NCI-H69 (cell line): ENCODE results near the gene HAND2.

Experiments
- DNase-seq: peaks from one replicate; lab custom pipeline; 2025; lab: John Stamatoyannopoulos, UW

HAND2 gene

DNA sequence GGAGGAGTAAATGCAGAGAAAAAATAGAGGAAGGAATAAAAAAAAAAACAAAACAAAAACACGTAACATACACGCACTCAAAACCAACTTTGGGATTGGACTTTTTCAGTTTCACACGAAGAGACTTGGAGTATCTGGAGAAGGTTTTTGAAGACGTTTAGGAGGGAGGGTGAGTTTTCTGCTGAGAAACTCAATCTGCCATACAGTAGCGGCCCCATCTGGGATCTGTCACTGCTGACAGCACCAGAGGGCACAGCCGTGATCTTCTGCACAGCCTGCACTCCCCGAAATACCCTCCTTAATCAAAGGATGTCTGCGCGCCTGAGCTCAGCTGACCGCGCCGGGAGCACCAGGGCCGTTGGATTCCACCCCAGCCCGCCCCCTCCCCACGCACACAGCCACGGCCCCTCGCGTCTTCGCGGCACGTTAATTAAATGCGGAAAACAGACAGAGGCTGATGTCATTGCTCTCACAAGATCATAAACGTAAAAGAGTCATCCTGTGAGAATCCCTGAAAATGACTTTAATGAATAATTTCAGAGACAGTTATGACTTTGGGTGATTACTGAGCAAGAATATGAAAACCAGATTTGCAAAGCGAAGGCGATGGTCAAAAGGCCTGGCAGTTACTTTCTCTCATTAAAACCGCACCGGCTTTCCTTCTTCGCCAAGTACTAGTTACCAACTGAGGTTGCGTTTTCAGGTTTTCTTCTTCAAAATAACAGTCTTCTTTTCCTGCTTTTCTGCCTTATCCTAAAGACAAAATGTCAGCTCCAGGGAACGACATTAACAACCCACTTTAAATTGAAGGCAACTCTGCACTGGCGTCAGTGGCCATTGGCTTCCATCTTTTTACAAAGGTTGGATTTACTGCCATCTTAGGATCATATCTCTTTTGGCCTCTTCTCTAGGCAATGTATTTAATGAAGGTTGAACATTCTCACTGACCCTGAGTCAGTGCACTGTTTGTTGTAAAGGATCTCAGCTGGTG, 10.6 kb downstream of the HAND2 start:
- DNase-seq = no peak

DNA sequence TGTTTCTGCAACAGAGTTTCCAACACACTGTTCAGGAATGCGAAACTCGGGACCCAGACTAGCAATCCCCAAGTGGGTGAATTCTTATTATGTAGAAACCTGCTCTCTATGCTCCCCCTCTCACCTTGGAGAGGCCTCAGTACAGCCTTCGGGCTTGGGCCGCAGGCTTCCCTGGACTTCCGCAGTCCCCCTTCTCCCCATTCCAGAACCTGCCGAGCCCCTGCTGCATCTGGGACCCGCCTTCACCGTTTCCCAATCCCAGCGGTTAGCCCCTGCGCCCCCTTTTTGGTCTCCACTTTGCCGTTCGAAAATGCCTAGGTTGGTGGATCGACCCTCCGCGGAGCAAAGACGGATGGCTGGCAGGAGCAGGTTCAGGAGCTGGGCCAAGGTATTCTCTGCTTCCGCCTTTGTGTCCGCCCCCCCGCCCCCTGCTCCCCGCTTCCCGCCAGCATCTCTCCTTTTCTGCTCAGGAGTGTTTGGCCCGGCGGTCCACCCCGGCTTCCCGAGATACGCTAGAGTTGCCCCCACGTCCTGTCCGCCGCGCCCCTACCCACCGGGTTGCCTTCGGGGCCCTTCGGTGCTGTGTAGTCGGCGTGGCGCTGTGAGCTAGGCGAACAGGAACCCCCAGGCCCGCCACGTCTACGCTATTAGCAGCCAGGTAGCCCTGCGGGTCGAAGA, 11.5 kb downstream of the HAND2 start:
- DNase-seq = no peak

DNA sequence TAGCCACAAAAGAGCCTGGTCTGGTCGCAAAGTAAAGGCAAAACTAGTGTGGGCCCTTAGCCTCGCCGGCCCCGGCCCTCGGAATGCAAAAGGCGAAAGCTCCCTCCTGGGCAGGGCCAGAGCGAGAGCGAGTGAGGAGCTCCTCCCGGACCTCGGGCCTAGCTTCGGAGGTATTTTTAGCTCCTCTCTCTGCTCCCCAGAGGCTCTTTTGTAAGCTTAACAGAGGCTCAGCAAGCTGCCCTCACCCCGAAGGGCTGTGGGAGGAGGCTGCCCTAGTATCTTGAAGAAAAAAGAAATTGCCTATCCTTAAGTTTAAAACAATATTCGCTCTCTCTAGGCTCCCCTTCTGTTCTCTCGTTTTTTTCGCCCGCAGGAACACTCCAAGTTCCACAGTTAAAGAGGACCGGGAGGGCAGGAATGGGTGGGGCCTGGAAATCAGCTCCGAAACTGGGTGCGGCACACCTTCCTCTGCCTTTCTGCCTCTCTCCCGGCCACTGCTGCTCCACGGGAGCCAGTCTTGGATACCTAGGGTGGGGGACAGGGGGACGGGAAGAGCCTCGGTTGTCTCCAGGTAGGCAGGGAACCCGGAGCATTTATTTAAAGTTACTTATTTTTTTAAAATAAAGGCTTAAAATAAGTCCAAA, 12.1 kb downstream of the HAND2 start:
- DNase-seq = no peak

GRCh38 chr4:173516621-173517524, 13.2 kb downstream of the HAND2 start:
- DNase-seq = no peak

GRCh38 chr4:173515458-173515857, 14.6 kb downstream of the HAND2 start:
- DNase-seq = no peak

- DNase-seq = no peak
Measured at GRCh38 chr4:173514641-173515217, 15.3 kb downstream of the HAND2 start.

GRCh38 chr4:173513651-173514050, 16.4 kb downstream of the HAND2 start:
- DNase-seq = no peak

DNA sequence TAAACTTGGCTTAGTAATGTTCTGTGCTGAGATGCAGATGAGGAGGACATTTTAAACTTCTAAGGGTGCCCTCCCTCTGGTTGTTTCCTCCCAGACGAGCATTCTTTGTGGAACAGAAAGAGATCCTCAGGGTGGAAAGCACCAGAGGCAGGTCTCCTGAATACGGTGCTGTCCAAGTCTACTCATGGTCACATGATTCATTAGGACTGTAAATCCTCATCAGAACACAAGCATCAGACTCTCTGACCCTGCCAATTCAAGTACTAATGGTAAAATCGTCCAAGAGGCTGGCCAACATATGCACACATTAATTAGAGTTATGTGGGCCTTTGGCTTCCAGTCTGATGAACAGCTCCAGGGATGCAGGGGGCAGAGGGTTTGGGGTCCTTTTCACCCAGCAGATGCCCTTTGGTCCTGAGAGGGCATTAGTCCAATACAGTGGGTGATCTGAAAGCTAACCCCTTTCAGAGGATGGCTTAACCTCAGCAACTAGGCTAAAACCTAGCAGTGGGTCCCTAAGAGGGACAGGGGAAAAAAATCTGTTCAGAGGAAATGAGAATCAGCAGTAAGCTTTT, 18.2 kb downstream of the HAND2 start:
- DNase-seq = no peak

DNA sequence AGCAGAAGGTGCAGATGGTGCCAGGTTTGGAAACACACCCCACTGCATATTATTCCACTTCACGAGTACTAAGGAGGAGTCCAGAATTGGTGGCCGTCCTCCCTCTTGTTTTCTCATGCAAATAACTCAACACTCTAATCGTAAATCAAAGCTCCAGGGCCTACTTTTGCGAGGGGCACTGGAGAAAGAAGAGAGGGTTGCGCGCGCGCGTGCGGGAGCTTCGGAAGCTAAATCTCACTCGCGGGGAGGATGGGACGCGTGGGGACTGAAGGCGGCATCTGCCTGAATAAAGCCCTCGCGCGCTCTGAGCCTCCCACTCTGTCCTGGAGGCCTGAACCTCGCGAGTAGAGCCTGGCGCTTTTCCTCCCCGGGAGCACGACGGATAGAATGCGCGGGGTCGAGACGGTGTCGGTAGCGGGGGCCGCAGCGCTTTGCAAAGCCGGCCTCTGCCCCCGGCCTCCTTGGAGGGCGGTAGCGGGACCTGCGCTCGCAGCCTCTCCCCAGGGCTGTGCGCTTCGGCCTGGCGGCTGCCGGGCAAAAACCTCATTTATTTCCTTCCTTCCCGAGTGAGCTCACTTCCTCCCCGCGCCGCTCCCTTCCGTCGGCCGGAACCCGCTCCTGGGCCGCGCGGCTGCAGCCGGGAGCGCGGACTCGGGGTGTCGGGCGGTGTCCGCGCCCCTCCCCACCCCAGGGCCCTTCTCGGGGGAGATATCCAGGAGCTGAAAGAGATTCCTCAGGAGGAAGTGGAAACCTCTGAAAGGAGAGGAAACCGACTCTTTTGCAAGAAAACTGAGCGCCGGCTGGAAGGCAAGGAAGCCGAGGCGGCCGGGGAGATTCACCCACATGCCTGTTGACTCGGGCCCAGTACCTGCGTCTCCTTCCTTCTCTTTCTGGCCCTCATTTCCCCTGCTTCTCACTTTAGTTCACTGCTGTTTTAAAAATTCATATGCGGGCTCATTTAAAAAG, 20.7 kb downstream of the HAND2 start:
- no peak for DNase-seq

DNA sequence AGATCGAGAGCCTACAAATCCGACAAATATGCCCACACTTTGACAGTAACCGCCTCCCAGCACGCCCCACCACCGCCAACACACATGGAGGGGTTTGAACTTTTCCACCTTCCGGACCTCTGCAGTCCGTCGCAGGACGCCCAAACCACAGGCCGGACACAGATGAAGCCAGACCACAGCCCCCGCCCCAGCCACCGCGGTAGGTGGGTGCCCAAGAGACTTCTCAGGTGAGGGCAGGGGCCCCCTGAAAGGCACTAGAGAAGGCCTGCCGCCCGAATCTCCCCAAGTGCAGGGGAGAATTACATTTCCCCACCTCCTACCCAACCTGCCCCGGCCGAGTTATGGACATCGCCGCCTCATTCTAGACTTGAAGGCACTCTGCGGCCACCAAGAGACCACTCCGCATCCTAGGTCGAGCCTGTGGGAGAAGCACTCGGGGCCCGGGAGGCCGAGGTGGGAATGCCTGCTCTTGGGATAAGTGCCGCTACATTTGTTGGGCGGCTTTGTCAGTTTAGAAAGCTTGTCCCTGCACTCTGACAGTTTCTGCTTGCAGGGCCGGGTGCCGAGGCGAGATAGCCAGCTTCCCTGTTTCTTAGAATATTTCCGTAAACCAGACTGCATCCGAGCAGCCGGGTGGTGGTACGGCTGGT, 21.5 kb downstream of the HAND2 start:
- DNase-seq = no peak

DNA sequence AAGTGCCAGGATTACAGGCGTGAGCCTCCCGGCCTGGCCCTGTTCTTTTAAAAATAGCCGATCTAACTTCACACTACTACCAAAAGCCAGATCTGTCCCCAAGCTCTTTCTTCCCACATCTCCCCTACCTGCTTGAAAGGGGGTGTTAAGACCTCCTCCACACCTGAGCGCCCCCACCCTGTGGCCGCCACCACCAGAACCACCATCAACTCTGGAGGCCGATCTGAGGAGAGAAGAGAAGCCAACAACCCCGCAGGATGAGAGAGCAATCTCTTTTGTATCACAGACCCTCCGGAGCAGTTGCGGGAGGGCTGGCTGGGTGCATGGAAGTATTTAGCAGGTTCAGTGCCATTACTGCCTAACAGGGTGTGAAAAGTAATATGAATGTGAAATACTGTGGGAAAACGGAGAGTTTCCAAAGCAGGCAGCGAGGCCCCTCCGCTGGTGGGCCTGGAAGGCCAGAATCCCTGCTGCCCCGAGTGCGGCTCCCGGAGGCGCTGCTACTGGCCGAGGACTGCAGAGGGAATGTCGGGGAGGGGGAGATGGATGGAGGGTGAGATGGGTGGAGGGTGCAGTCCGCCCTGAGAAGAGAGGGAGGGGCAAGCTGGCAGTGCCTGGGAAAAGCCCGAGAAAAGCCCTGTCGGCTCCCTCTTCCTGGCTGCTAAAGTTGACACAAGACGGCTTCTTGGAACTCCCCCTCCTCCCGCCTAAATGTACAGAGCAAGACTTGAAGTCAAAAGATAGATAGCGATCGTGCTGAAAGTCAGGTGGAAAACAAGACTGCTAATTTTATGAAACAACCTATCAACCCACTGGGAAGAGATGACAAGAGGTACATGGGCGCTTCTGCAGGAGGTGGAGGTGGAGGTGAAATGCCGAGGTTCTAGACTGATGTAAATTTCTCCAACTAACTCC, 22.3 kb downstream of the HAND2 start:
- no peak for DNase-seq

DNA sequence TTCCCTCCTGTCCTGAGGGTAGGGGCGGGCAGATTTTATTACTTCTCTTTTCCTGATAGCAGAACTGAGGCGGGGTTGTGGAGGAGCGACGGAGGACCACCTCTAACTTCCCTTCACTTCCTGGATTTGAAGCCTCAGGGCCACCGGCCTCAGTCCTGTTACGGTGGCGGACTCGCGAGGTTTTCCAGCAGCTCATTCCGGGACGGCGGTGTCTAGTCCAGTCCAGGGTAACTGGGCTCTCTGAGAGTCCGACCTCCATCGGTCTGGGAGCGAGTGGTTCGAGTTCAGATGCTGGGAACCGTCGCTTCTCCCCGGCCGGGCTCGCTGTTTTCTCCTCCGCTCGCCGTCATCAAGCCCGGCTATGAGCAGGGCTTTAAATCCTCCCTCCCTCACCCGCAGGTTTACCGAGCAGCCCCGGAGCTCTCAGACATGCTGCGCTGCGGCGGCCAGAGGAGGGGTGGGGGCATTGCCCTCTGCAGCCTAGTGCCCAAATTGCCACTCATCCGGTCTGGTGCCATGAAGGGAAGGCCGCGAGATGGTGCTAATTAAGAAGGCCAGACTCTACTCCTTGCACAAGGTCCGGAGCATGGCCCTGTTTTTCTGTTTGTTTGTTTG, 23.3 kb downstream of the HAND2 start:
- DNase-seq = no peak

DNA sequence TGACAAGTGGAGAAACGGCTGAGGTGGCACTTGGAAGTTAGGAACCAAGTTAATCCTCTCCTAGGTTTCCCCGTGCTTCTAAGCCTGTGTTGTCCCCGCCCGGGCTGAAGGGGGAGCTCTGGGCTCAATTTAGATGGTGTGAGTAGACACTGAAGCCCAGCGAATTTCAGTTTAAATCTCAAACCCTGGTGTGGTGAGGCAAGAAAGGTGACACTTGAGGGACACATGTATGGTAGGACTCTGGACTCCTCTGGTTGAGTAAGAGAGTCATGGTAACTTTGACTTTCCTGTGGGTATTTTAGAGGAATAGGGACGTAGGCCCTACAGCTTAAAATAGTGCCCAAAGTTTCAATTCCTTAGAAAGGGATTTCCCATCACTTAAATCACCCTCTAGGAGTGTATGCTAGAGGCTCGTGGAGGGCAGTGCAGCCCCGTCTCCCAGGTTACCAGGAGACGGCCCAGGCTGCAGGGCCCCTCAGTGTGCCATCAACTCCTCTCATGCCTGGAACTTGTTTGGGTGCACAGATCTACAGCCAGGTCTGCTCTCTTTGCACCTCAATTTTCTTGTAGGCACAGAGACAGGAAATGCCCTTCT, 24.0 kb downstream of the HAND2 start:
- peak; percentile 72 for DNase-seq

- DNase-seq = no peak
Measured at GRCh38 chr4:173504181-173504503, 25.9 kb downstream of the HAND2 start.

- no peak for DNase-seq
Measured at GRCh38 chr4:173503330-173504180, 26.5 kb downstream of the HAND2 start.

DNA sequence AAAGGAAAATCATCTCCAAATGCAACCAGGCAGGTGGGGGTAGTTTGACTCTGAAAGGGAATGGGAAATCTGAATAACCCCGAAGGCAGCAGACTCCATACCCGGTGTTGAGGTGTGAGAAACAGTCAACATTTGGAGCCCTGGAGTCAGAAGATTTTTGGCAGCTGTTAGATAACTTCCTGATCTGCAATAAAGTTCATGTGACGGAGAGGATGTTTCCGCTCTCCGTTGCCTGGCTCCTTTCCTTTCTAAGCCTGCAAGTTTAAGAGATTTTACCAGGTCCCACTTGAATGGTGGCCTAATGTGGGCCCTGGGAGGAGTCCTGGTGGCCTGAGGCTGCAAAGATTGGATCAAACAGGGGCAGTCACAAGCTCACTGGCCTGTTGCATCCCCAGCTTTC, 27.7 kb downstream of the HAND2 start:
- DNase-seq = no peak
